Central memory CD8-positive, alpha-beta T cell (primary cell): ENCODE results near the gene LRRN4.
"Not testable (repeated sequence)": the region's sequence is repeated elsewhere in the genome, so short reads cannot be mapped to it uniquely, and the experiment has no call there.

Experiments used
- ATAC-seq: fragments of 150-1000 bp; cut with Tn5 transposase; replicated peaks from 2 replicates; pipeline ENCODE4 v1.10.0; 2022; ENCODE audit warnings: mild to moderate bottlenecking, moderate FRiP score, moderate number of reproducible peaks; ENCODE audit not compliant: poor library complexity, severe bottlenecking; ENCODE audit errors: extremely low read depth
- DNase-seq, 2 donors: peaks; one replicate each; pipeline ENCODE4 v3.0.0; 2021; ENCODE audit warnings: low spot score in 2 of 2
- H3K27ac Mint-ChIP-seq: one replicate; pipeline ENCODE4 v1.8.0; 2022; ENCODE audit warnings: low read depth, mild to moderate bottlenecking, moderate library complexity, mixed read lengths
- H3K27me3 Mint-ChIP-seq: one replicate; pipeline ENCODE4 v1.8.0; 2022; ENCODE audit warnings: mixed read lengths
- H3K36me3 Mint-ChIP-seq: one replicate; pipeline ENCODE4 v1.8.0; 2022; ENCODE audit warnings: mild to moderate bottlenecking, moderate library complexity, mixed read lengths; ENCODE audit not compliant: insufficient read depth
- H3K4me1 Mint-ChIP-seq: one replicate; pipeline ENCODE4 v1.8.0; 2022; ENCODE audit warnings: mixed read lengths
- H3K4me3 Mint-ChIP-seq: one replicate; pipeline ENCODE4 v1.8.0; 2022; ENCODE audit warnings: mild to moderate bottlenecking, moderate library complexity, mixed read lengths
- H3K9me3 Mint-ChIP-seq: one replicate; pipeline ENCODE4 v1.8.0; 2022; ENCODE audit warnings: mixed read lengths

The LRRN4 gene

GRCh38 chr20:6055981-6056569 is 2.2 kb upstream of the LRRN4 start:
- ATAC-seq (no peak), DNase-seq (no peak)
- Mint-ChIP-seq H3K36me3 (no peaks in the 10 kb centered on the region), H3K4me3 (no peak overlapping the region), H3K27me3 (peaks cover 62% of the 10 kb centered on the region), H3K27ac (no peak overlapping the region), H3K9me3 (no peaks in the 10 kb centered on the region), H3K4me1 (no peaks in the 10 kb centered on the region)

GRCh38 chr20:6055161-6055783 is 1.4 kb upstream of the LRRN4 start:
- ATAC-seq, result no peak
- Mint-ChIP-seq H3K27ac (no peak overlapping the region), H3K4me3 (no peak overlapping the region), H3K4me1 (no peaks in the 10 kb centered on the region), H3K27me3 (peaks cover 70% of the 10 kb centered on the region), H3K9me3 (no peaks in the 10 kb centered on the region), H3K36me3 (no peaks in the 10 kb centered on the region)
- no peak for DNase-seq

GRCh38 chr20:6054689-6055051 is 810 bp upstream of the LRRN4 start:
- DNase-seq, result not testable (repeated sequence)

GRCh38 chr20:6053064-6053775 is 640 bp downstream of the LRRN4 start:
- Mint-ChIP-seq H3K36me3 (no peaks in the 10 kb centered on the region), H3K9me3 (no peaks in the 10 kb centered on the region), H3K4me1 (no peaks in the 10 kb centered on the region), H3K4me3 (no peak overlapping the region), H3K27me3 (peaks cover 57% of the 10 kb centered on the region), H3K27ac (no peak overlapping the region)
- ATAC-seq (no peak), DNase-seq (no peak)

More at GRCh38 chr20:6054689-6055051, 810 bp upstream of the LRRN4 start:
- not testable (repeated sequence) for H3K9me3 Mint-ChIP-seq, H3K27ac Mint-ChIP-seq, H3K36me3 Mint-ChIP-seq, H3K4me3 Mint-ChIP-seq, H3K4me1 Mint-ChIP-seq, ATAC-seq
- peaks cover 71% of the 10 kb centered on the region for H3K27me3 Mint-ChIP-seq

GRCh38 chr20:6051505-6051904 is 2.4 kb downstream of the LRRN4 start:
- H3K4me3 Mint-ChIP-seq, result no peak overlapping the region
- no peak overlapping the region for H3K27ac Mint-ChIP-seq
- peaks cover 44% of the 10 kb centered on the region for H3K27me3 Mint-ChIP-seq
- DNase-seq (no peak), ATAC-seq (no peak)
- H3K4me1 Mint-ChIP-seq, result no peaks in the 10 kb centered on the region
- H3K36me3 Mint-ChIP-seq, result no peaks in the 10 kb centered on the region
- H3K9me3 Mint-ChIP-seq, result no peaks in the 10 kb centered on the region

GRCh38 chr20:6048391-6048790 is 5.5 kb downstream of the LRRN4 start:
- no peak overlapping the region for H3K4me3 Mint-ChIP-seq
- no peaks in the 10 kb centered on the region for H3K9me3 Mint-ChIP-seq
- peaks cover 19% of the 10 kb centered on the region for H3K27me3 Mint-ChIP-seq
- ATAC-seq, result no peak
- H3K4me1 Mint-ChIP-seq, result no peaks in the 10 kb centered on the region
- H3K36me3 Mint-ChIP-seq, result no peaks in the 10 kb centered on the region
- no peak overlapping the region for H3K27ac Mint-ChIP-seq
- DNase-seq, result no peak

- ATAC-seq, result no peak
- no peaks in the 10 kb centered on the region for H3K9me3 Mint-ChIP-seq
- peaks cover 9% of the 10 kb centered on the region for H3K27me3 Mint-ChIP-seq
- no peak for DNase-seq
- no peak overlapping the region for H3K27ac Mint-ChIP-seq
- H3K4me1 Mint-ChIP-seq, result no peaks in the 10 kb centered on the region
- H3K4me3 Mint-ChIP-seq, result no peak overlapping the region
- peaks cover 1% of the 10 kb centered on the region for H3K36me3 Mint-ChIP-seq
Observed at GRCh38 chr20:6046432-6046831, 7.4 kb downstream of the LRRN4 start.

- H3K36me3 Mint-ChIP-seq, result peaks cover 2% of the 10 kb centered on the region
- H3K9me3 Mint-ChIP-seq, result no peaks in the 10 kb centered on the region
- H3K27me3 Mint-ChIP-seq, result peaks cover 4% of the 10 kb centered on the region
- no peak overlapping the region for H3K4me3 Mint-ChIP-seq
- DNase-seq, result no peak
- H3K4me1 Mint-ChIP-seq, result no peaks in the 10 kb centered on the region
- ATAC-seq, result no peak
- no peak overlapping the region for H3K27ac Mint-ChIP-seq
Observed at GRCh38 chr20:6045566-6045965, 8.3 kb downstream of the LRRN4 start.

- Mint-ChIP-seq H3K36me3 (peaks cover 11% of the 10 kb centered on the region), H3K4me3 (no peak overlapping the region), H3K27ac (no peak overlapping the region), H3K4me1 (no peaks in the 10 kb centered on the region), H3K9me3 (no peaks in the 10 kb centered on the region), H3K27me3 (no peaks in the 10 kb centered on the region)
- DNase-seq, result no peak
- ATAC-seq, result no peak
Observed at GRCh38 chr20:6044115-6044514, 9.7 kb downstream of the LRRN4 start.

GRCh38 chr20:6041808-6042265 is 12.0 kb downstream of the LRRN4 start:
- Mint-ChIP-seq H3K4me1 (no peaks in the 10 kb centered on the region), H3K4me3 (no peak overlapping the region), H3K9me3 (no peaks in the 10 kb centered on the region), H3K27ac (no peak overlapping the region), H3K27me3 (no peaks in the 10 kb centered on the region), H3K36me3 (peaks cover 17% of the 10 kb centered on the region)
- ATAC-seq (no peak), DNase-seq (no peak)

- Mint-ChIP-seq H3K4me3 (no peak overlapping the region), H3K27ac (no peak overlapping the region), H3K36me3 (peaks cover 21% of the 10 kb centered on the region), H3K27me3 (no peaks in the 10 kb centered on the region), H3K4me1 (no peaks in the 10 kb centered on the region), H3K9me3 (no peaks in the 10 kb centered on the region)
- ATAC-seq (no peak), DNase-seq (no peak)
Observed at GRCh38 chr20:6040958-6041807, 12.7 kb downstream of the LRRN4 start.

- Mint-ChIP-seq H3K9me3 (no peaks in the 10 kb centered on the region), H3K27ac (no peak overlapping the region), H3K4me3 (no peak overlapping the region), H3K36me3 (peaks cover 24% of the 10 kb centered on the region), H3K27me3 (no peaks in the 10 kb centered on the region), H3K4me1 (no peaks in the 10 kb centered on the region)
- DNase-seq (no peak), ATAC-seq (no peak)
Observed at GRCh38 chr20:6040540-6040939, 13.3 kb downstream of the LRRN4 start.
